OCI-LY1 (cell line): ENCODE results near the gene NUTM1.

ENCODE experiments used
- H2AFZ ChIP-seq: fragments of 200-600 bp; sonication (generic), shearing (Covaris generic); 2 replicates; pipeline ENCODE4 v1.6.0; 2014; ENCODE audit warnings: antibody characterized with exemption, mild to moderate bottlenecking, low read length
- H3F3A ChIP-seq: fragments of 200-600 bp; sonication (generic), shearing (Covaris generic); 2 replicates; pipeline ENCODE4 v1.6.0; 2014; ENCODE audit warnings: mild to moderate bottlenecking, antibody characterized with exemption, low read length, moderate library complexity; ENCODE audit not compliant: insufficient read depth
- H3K27ac ChIP-seq: fragments of 200-600 bp; sonication (generic); 2 replicates; pipeline ENCODE4 v1.5.1; 2014; ENCODE audit warnings: low read length, mixed run types, mild to moderate bottlenecking, low read depth; ENCODE audit not compliant: poor library complexity, severe bottlenecking
- H3K27me3 ChIP-seq: fragments of 200-600 bp; sonication (generic); 2 replicates; pipeline ENCODE4 v1.6.0; 2014; ENCODE audit warnings: antibody characterized with exemption, mild to moderate bottlenecking, low read length, moderate library complexity; ENCODE audit not compliant: insufficient read depth
- H3K36me3 ChIP-seq: fragments of 200-600 bp; sonication (generic); 2 replicates; pipeline ENCODE4 v1.6.1; 2014; ENCODE audit warnings: mild to moderate bottlenecking, antibody characterized with exemption, low read length, moderate library complexity, mixed read lengths; ENCODE audit not compliant: insufficient read depth
- H3K4me1 ChIP-seq: fragments of 200-600 bp; sonication (generic); 2 replicates; pipeline ENCODE4 v1.5.1; 2014; ENCODE audit warnings: mild to moderate bottlenecking, low read length, moderate library complexity; ENCODE audit not compliant: insufficient read depth, severe bottlenecking
- H3K4me2 ChIP-seq: fragments of 200-600 bp; sonication (generic), shearing (Covaris generic); 2 replicates; pipeline ENCODE4 v1.6.1; 2014; ENCODE audit warnings: low read length
- H3K4me3 ChIP-seq: fragments of 200-600 bp; sonication (generic); 2 replicates; pipeline ENCODE4 v1.5.1; 2014; ENCODE audit warnings: low read length, low read depth, mild to moderate bottlenecking, mixed read lengths; ENCODE audit not compliant: poor library complexity, severe bottlenecking
- H3K79me2 ChIP-seq: fragments of 200-600 bp; shearing (Covaris generic); 2 replicates; pipeline ENCODE4 v1.6.1; 2016; ENCODE audit warnings: mixed run types, low read length, mixed read lengths; ENCODE audit not compliant: insufficient read depth
- H3K9ac ChIP-seq: fragments of 200-600 bp; sonication (generic), shearing (Covaris generic); 2 replicates; pipeline ENCODE4 v1.6.1; 2014; ENCODE audit warnings: mild to moderate bottlenecking, low read length, mixed read lengths
- H3K9me2 ChIP-seq: fragments of 200-600 bp; sonication (generic), shearing (Covaris generic); 2 replicates; pipeline ENCODE4 v1.6.1; 2014; ENCODE audit warnings: low read depth, mild to moderate bottlenecking, low read length, mixed read lengths
- H3K9me3 ChIP-seq: fragments of 200-600 bp; shearing (Covaris generic); 2 replicates; pipeline ENCODE4 v1.6.1; 2014; ENCODE audit warnings: low read length, mixed read lengths
- H4K20me1 ChIP-seq: fragments of 200-600 bp; sonication (generic), shearing (Covaris generic); 2 replicates; pipeline ENCODE4 v1.6.0; 2016; ENCODE audit warnings: mild to moderate bottlenecking, low read length; ENCODE audit not compliant: insufficient read depth
- CTCF ChIP-seq: fragments of 200-600 bp; sonication (generic), shearing (Covaris generic); IDR thresholded peaks from 2 replicates; pipeline ENCODE4 v1.5.1; 2017; ENCODE audit warnings: mild to moderate bottlenecking, antibody characterized with exemption, low read length, moderate library complexity, mixed read lengths
- EZH2 ChIP-seq: fragments of 200-600 bp; sonication (generic), shearing (Covaris generic); IDR thresholded peaks from 2 replicates; pipeline ENCODE4 v1.8.0; 2017; ENCODE audit warnings: borderline replicate concordance, mixed run types, mild to moderate bottlenecking, antibody characterized with exemption, low read length, moderate library complexity, mixed read lengths

NUTM1 gene

GRCh38 chr15:34353627-34354026 lies 10.5 kb downstream of the NUTM1 start:
- no peaks in the 10 kb centered on the region for H4K20me1 ChIP-seq
- H3K27ac ChIP-seq, result no peak overlapping the region
- no peaks in the 10 kb centered on the region for H3K9me2 ChIP-seq
- H3K36me3 ChIP-seq, result 0 out of 2 replicates have a peak, but pooled peaks cover 8% of the 10 kb centered on the region
- no peaks in the 10 kb centered on the region for H3K9me3 ChIP-seq
- no peaks in the 10 kb centered on the region for H3K4me1 ChIP-seq
- TF ChIP-seq CTCF (no peak), EZH2 (no peak)
- no peak overlapping the region for H2AFZ ChIP-seq
- no peak overlapping the region for H3K4me3 ChIP-seq
- H3K4me2 ChIP-seq, result no peak overlapping the region
- H3K27me3 ChIP-seq, result no peaks in the 10 kb centered on the region
- no peaks in the 10 kb centered on the region for H3F3A ChIP-seq
- H3K9ac ChIP-seq, result no peak overlapping the region
- H3K79me2 ChIP-seq, result no peaks in the 10 kb centered on the region

DNA sequence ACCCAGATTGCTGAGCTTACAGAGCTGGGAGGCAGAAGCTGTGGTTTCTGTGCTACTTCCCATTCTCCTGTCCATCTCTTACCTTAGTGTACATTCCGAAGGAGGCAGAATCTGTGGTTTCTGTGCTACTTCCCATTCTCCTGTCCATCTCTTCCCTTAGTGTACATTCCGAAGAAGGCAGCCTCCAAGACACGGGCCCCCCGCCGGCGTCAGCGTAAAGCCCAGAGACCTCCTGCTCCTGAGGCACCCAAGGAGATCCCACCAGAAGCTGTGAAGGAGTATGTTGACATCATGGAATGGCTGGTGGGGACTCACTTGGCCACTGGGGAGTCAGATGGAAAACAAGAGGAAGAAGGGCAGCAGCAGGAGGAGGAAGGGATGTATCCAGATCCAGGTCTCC lies 11.2 kb downstream of the NUTM1 start:
- H3K4me3 ChIP-seq, result no peak overlapping the region
- no peak overlapping the region for H3K9ac ChIP-seq
- H3K4me2 ChIP-seq, result no peak overlapping the region
- H3K79me2 ChIP-seq, result no peaks in the 10 kb centered on the region
- H3K9me3 ChIP-seq, result no peaks in the 10 kb centered on the region
- H3K27me3 ChIP-seq, result no peaks in the 10 kb centered on the region
- H3K4me1 ChIP-seq, result no peaks in the 10 kb centered on the region
- no peak overlapping the region for H3K27ac ChIP-seq
- TF ChIP-seq EZH2 (no peak), CTCF (no peak)
- no peaks in the 10 kb centered on the region for H3K9me2 ChIP-seq
- H3K36me3 ChIP-seq, result 0 out of 2 replicates have a peak, but pooled peaks cover 8% of the 10 kb centered on the region
- H2AFZ ChIP-seq, result no peak overlapping the region
- H4K20me1 ChIP-seq, result no peaks in the 10 kb centered on the region
- no peaks in the 10 kb centered on the region for H3F3A ChIP-seq

DNA sequence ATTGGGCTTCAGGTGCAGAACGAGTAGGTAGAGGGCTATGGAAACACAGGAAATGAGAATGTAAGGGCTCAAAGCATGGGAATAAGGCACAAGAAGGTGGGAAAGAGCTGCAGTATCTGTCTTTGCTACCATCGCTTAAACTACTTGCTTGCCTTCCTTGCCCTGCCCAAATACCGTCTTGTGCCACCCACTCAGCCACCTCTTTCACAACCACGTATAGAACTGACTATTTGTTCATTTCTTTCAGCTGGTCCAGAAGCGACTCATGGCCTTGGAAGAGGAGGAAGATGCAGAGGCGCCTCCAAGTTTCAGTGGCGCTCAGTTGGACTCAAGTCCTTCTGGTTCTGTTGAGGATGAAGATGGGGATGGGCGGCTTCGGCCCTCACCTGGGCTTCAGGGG lies 12.1 kb downstream of the NUTM1 start:
- H3K4me1 ChIP-seq, result no peaks in the 10 kb centered on the region
- no peak overlapping the region for H3K4me3 ChIP-seq
- H3K27me3 ChIP-seq, result no peaks in the 10 kb centered on the region
- H2AFZ ChIP-seq, result no peak overlapping the region
- H3K9me2 ChIP-seq, result no peaks in the 10 kb centered on the region
- H3K79me2 ChIP-seq, result no peaks in the 10 kb centered on the region
- H3K4me2 ChIP-seq, result no peak overlapping the region
- no peaks in the 10 kb centered on the region for H3K9me3 ChIP-seq
- no peak overlapping the region for H3K9ac ChIP-seq
- no peaks in the 10 kb centered on the region for H3F3A ChIP-seq
- H3K27ac ChIP-seq, result no peak overlapping the region
- 0 out of 2 replicates have a peak, but pooled peaks cover 8% of the 10 kb centered on the region for H3K36me3 ChIP-seq
- TF ChIP-seq CTCF (no peak), EZH2 (no peak)
- no peaks in the 10 kb centered on the region for H4K20me1 ChIP-seq
